Testis (tissue), 3 donors: Measurements from ENCODE around the gene APOL6. TPM values are rescaled to one million over a fixed set of nuclear protein-coding genes. Genes with fewer than 3 reads are reported as not detected.

Source experiments
- DNase-seq: peaks from one replicate; pipeline ENCODE4 v3.0.0-alpha.2; 2019
- H3K27ac ChIP-seq, 2 donors: fragments of 200-600 bp; sonication (generic); one replicate each; pipeline ENCODE4 v1.5.1; 2019
- H3K27me3 ChIP-seq: fragments of 200-600 bp; sonication (generic); one replicate; pipeline ENCODE4 v1.5.1; 2019
- H3K36me3 ChIP-seq: fragments of 200-600 bp; sonication (generic); one replicate; pipeline ENCODE4 v1.5.1; 2017; ENCODE audit warnings: low read depth; ENCODE audit errors: missing control alignments
- H3K4me1 ChIP-seq: fragments of 200-600 bp; sonication (generic); one replicate; pipeline ENCODE4 v1.5.1; 2019
- H3K4me3 ChIP-seq, 2 donors: fragments of 200-600 bp; sonication (generic); one replicate each; pipeline ENCODE4 v1.5.1; 2017 to 2019
- H3K9me3 ChIP-seq: fragments of 200-600 bp; sonication (generic); one replicate; pipeline ENCODE4 v1.5.1; 2017
- POLR2A ChIP-seq: fragments of 450-650 bp; IDR thresholded peaks from one replicate; pipeline ENCODE4 v1.6.1; 2017; ENCODE audit warnings: antibody characterized with exemption, mild to moderate bottlenecking, moderate library complexity
- WGBS, 2 donors: methylation state at CpG; one replicate each; pipeline ENCODE4 v1.1.5; 2018; 5-methylcytosine and 5-hydroxymethylcytosine counted together
- intact Hi-C: fragments of 100-400 bp; cut with DNase I; formaldehyde crosslinking; loops from one replicate; pipeline ENCODE4 v1.15.1; 2023; ENCODE audit warnings: low total_unique reads
- polyA plus RNA-seq: library from polyadenylated mRNA; stranded (reverse); fragments of 350-450 nt; fragmentation: Illumina TruSeq; extraction: RNeasy Lipid Tissue Mini Kit (QIAGEN cat#74804); gene quantifications from one replicate; pipeline ENCODE4 v1.2.3, GENCODE V29; 2014; ENCODE audit warnings: low read depth, low replicate concordance; ENCODE audit not compliant: insufficient read depth
- total RNA-seq, 2 donors: library from RNA; depleted of rRNA; stranded (reverse); fragments of >200 nt; gene quantifications; one replicate each; pipeline ENCODE4 v1.2.3, GENCODE V29; 2016
- TF ChIP-seq, protein P1 (sequence below), 3 experiments: fragments of 450-650 bp in 2 of 3; fragments of 200-600 bp in 1 of 3; sonication (generic) in 1 of 3; IDR thresholded peaks; one replicate each; pipeline ENCODE4 v1.5.1; 2016 to 2019; ENCODE audit warnings: antibody characterized with exemption in 3 of 3, mild to moderate bottlenecking in 2 of 3, moderate library complexity in 1 of 3

Gene APOL6
- total and polyA plus RNA-seq, 3 donors from 2014 or later = 2.2 to 3.6 (median 2.8) TPM

DNA sequence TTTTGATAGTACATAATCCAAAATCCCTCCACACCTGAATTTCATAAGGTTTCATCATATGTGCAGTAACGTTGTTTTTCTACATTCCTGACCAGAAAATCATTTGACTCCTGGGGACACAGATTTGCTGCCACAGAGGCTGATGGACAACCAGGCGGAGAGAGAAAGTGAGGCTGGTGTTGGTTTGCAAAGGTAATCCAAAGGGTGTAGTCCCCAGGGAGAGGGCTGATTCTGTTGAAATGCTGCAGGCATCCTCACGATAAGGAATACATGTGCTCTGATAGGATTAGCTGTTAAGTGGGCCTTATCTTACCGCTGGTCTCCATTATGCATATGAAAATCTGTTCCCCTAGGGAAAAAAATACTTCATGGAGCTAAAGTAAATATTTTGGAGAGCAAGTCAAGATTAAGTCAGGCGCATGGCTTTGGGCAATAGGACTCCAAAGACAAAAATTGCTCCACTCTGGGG lies 8.1 kb downstream of the APOL6 start:
- Histone ChIP-seq H3K4me3 (no peak overlapping the region), H3K27me3 (no peaks in the 10 kb centered on the region), H3K9me3 (no peaks in the 10 kb centered on the region), H3K27ac (no peak overlapping the region), H3K36me3 (no peaks in the 10 kb centered on the region), H3K4me1 (no peaks in the 10 kb centered on the region)
- no peak for DNase-seq
- intact Hi-C loops = no loop called here
- TF ChIP-seq, protein P1, sequence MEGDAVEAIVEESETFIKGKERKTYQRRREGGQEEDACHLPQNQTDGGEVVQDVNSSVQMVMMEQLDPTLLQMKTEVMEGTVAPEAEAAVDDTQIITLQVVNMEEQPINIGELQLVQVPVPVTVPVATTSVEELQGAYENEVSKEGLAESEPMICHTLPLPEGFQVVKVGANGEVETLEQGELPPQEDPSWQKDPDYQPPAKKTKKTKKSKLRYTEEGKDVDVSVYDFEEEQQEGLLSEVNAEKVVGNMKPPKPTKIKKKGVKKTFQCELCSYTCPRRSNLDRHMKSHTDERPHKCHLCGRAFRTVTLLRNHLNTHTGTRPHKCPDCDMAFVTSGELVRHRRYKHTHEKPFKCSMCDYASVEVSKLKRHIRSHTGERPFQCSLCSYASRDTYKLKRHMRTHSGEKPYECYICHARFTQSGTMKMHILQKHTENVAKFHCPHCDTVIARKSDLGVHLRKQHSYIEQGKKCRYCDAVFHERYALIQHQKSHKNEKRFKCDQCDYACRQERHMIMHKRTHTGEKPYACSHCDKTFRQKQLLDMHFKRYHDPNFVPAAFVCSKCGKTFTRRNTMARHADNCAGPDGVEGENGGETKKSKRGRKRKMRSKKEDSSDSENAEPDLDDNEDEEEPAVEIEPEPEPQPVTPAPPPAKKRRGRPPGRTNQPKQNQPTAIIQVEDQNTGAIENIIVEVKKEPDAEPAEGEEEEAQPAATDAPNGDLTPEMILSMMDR (IDR thresholded peaks at IDR 0.05) = no peak
- TF ChIP-seq POLR2A = no peak
- WGBS, 2 donors = 94 to 96% methylated on average over 5 of the region's 5 CpGs

DNA sequence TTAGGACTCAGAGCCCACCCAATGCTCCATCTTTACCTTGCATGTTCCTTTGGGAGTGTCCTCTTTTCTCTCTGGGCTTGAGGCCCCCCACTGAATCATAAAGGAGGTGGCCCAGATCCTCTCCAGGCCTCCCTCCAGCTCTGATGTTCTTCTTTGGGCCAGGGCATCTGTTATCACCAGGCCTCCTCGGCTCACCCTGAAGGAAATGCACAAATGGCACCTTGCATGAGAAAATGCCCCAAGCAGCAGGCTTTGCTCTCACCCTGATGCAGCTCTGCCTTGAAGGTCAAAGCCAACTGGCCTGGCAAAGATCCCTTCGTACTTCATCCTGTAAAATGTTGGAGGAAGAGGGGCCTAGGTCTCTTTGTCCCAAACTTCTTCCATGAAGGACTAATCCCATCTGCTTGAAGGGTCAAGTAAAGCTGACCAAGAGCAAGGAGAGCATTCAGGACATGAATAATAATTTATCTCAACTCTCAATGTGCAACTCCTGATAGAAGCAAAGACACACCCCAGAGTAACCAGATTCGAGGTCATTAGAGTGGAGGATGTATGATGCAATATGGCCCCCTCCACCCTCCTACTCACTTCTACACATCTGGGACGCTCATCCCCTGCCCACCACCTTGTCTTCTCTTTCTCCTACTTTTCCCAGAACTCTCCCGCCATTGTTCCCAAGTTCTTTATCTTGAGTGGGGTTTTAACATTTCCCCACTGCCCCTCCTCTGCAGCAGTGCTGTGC lies 9.5 kb downstream of the APOL6 start:
- 63 to 66% methylated on average over 5 of the region's 5 CpGs for WGBS, 2 donors
- Histone ChIP-seq H3K36me3 (no peaks in the 10 kb centered on the region), H3K9me3 (no peaks in the 10 kb centered on the region), H3K4me1 (no peaks in the 10 kb centered on the region), H3K27ac (no peak overlapping the region), H3K4me3 (no peak overlapping the region), H3K27me3 (no peaks in the 10 kb centered on the region)
- intact Hi-C loops = no loop called here
- TF ChIP-seq, protein P1 (IDR thresholded peaks at IDR 0.05) = no peak
- TF ChIP-seq POLR2A = no peak
- DNase-seq = no peak

DNA sequence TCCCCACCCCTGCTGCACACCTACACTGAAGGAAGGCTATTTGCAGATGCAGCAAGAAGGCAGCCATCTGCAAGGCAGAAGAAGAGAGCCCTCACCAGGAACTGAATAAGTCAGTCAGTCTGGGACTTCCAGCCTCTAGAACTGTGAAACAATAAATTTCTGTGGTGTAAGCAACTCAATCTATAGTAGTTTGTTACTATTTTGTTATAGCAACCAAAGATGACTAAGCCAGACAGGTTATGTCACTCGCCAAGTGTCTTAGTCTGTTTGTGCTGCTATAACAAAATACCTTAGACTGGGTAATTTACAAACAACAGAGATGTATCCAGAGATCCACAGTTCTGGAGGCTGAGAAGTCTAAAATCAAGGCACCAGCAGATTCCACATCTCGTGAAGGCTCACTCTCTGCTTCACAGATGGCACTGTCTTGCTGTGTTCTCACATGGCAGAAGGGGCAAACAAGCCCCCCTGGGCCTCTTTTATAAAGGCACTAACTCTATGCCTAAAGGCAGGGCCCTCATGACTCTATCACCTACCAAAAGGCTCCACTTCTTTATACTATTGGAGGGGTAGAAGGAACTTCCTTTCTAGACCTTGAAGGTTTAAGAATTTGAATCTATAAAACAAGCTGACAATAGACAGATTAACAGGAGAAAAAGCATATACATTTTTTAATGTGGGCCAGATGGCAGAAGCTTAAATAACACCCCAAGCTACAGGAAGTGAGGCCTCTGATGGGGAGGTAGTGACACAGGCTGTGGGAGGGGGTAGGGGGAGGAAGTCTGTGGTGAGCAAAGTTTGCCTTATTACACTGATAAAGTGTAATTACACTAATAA lies 12.3 kb downstream of the APOL6 start:
- no peak for TF ChIP-seq POLR2A
- TF ChIP-seq, protein P1 (IDR thresholded peaks at IDR 0.05) = no peak
- no peaks in the 10 kb centered on the region for H3K9me3 ChIP-seq
- H3K4me3 ChIP-seq = no peak overlapping the region
- intact Hi-C loops = no loop called here
- H3K27ac ChIP-seq = no peak overlapping the region
- H3K4me1 ChIP-seq = peaks cover 7% of the 10 kb centered on the region
- no peaks in the 10 kb centered on the region for H3K36me3 ChIP-seq
- 86 to 93% methylated on average over 2 of the region's 2 CpGs for WGBS, 2 donors
- no peaks in the 10 kb centered on the region for H3K27me3 ChIP-seq
- no peak for DNase-seq

DNA sequence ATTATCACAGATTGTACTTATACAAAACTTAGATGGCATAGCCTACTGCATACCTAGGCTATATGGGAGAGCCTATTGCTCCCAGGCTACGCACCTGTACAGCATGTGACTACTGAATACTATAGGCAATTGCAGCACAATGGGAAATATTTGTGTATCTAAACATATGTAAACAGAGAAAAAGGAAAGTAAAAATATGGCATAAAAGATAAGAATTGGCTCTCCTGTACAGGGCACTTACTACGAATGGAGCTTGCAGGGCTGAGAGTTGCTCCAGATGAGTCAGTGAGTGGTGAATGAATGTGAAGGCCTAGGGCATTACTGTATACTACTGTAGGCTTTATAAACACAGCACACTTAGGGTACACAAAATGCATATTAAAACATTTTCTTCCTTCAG lies 13.2 kb downstream of the APOL6 start:
- Histone ChIP-seq H3K9me3 (no peaks in the 10 kb centered on the region), H3K27me3 (no peaks in the 10 kb centered on the region), H3K27ac (no peak overlapping the region), H3K4me3 (no peak overlapping the region), H3K36me3 (no peaks in the 10 kb centered on the region), H3K4me1 (peaks cover 7% of the 10 kb centered on the region)
- intact Hi-C loops = no loop called here
- WGBS, 2 donors = 71 to 91% methylated on average over 2 of the region's 2 CpGs
- TF ChIP-seq, protein P1 (IDR thresholded peaks at IDR 0.05) = no peak
- TF ChIP-seq POLR2A = no peak
- no peak for DNase-seq
